ENCODE results near the gene CCDC32.
A peak's percentile ranks its signal among the peaks of the same experiment; 100 is the strongest.

CCDC32 gene

DNA sequence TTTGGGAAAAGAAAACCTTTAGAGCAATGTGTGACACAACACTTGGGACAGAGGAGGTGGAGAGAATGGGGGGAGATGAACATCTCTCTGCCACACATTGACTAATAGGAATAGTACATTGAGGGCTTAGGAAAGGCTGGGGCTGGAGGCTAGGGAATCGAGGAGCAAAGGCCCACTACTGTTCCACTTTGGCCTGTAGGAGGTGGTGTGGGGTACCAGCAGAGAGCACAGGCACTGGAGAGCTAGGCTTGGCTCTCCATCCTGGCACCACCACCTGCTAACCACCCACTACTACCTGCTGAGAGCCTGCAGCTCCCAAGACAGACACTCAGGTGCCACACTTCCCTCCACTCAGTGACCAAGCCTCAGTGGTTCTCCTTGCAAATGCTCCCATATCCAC is 19.4 kb downstream of the CCDC32 start:
- Mint-ChIP-seq H3K27ac (no peak overlapping the region), H3K4me3 (no peak overlapping the region), H3K9me3 (no peaks in the 10 kb centered on the region), H3K4me1 (peaks cover 10% of the 10 kb centered on the region), H3K27me3 (no peaks in the 10 kb centered on the region)
- no peak for ATAC-seq
- no peak for DNase-seq

DNA sequence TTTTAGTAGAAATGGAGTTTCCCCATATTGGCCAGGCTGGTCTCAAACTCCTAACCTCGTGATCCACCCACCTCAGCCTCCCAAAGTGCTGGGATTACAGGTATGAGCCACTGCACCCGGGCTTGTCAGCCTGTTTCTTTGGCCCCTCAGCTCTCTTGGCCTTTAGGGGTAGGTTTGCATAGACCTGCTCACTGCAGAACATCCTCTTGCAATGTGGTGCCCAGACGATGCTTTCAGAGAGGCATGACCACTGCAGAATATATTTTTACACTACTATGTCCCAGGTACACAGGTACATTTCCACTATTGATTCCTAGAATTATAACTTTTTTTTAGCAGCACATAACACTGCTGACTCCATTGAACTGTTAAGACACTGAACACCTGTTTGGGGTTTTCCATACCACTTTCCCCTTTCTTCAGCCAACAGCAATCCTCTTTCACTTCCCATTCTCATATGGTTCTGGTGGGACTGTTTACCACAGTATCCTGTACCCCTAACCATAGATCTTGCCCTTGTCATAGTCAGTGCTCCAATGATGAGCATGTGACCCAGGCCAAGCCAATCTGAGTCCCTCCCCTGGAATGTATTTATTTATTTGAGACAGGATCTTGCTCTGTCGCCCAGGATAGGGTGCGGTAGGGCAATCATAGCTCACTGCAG is 21.1 kb downstream of the CCDC32 start:
- H3K9me3 Mint-ChIP-seq: no peaks in the 10 kb centered on the region
- peak; percentile 73 for ATAC-seq
- no peak for DNase-seq

DNA sequence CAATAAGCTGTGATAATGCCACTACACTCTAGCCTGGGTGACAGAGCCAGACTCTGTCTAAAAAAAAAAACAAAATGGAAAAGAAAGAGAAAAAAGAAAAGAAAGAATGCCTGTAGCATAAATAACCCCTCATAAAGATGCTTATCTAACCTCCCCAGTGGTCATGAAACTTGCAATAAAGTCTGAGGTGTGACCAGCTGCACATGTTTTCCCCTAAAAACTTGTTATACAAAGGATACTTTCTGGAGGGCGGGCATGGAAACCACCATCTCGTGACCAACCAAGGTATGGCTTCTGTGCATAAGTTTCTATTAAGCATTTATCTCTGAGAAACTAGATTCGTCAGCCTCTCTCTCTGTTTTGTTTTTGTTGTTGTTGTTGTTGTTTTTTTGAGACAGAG is 21.8 kb downstream of the CCDC32 start:
- ATAC-seq (no peak), DNase-seq (no peak)
- H3K27me3 Mint-ChIP-seq: no peaks in the 10 kb centered on the region
- no peaks in the 10 kb centered on the region for H3K9me3 Mint-ChIP-seq
- peaks cover 10% of the 10 kb centered on the region for H3K4me1 Mint-ChIP-seq
- H3K27ac Mint-ChIP-seq: peak overlapping the region in 1 of 2 donors; percentile 47
- H3K4me3 Mint-ChIP-seq: no peak overlapping the region

More for the DNA sequence above, 21.1 kb downstream of the CCDC32 start:
- Mint-ChIP-seq H3K27ac (no peak overlapping the region), H3K27me3 (no peaks in the 10 kb centered on the region), H3K4me1 (peaks cover 10% of the 10 kb centered on the region), H3K4me3 (no peak overlapping the region)

DNA sequence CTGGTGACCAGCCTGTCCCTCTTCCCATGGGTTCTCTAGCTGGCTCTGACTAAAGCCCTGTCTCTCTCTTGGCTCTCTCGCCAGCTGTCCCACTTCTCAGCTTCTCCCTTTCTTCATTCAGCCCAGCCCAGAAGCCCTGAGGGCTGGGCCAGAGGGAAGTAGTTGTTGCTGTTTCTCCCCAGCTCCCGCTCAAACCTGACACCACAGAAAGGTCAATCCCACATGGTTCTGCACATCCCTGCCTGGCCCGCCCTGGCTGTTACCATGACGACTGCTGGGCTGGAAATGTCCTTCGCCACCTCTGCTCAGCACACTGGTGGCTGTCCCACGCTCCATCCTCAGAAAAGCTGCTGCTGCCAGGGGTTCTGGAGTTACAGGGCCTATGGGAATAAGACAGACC is 25.9 kb downstream of the CCDC32 start:
- ATAC-seq (no peak), DNase-seq (no peak)
- H3K27ac Mint-ChIP-seq: no peak overlapping the region
- H3K4me3 Mint-ChIP-seq: no peak overlapping the region
- no peaks in the 10 kb centered on the region for H3K9me3 Mint-ChIP-seq
- peaks cover 7% of the 10 kb centered on the region for H3K4me1 Mint-ChIP-seq
- no peaks in the 10 kb centered on the region for H3K27me3 Mint-ChIP-seq

DNA sequence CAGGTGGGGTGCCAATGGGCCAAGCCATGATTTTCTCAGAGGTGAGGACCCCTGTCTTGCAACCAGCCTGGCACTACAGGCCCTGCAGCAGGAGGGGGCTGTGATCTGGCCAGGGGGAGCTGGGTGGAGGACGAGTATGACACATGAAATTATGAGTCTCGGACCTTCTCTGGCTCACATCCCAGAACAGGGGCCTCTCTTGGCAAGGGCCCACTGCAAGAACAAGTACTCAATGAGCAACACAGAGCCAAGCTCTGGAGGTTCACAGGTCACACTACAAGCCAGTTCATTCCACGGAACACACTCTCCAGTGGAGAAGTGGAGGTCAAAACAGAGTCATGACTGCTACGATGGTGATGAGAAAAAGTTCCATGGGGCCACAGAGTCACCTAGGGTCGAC is 28.3 kb downstream of the CCDC32 start:
- Mint-ChIP-seq H3K27ac (peak overlapping the region in 1 of 2 donors; percentile 92), H3K9me3 (no peaks in the 10 kb centered on the region)
- no peak for DNase-seq

DNA sequence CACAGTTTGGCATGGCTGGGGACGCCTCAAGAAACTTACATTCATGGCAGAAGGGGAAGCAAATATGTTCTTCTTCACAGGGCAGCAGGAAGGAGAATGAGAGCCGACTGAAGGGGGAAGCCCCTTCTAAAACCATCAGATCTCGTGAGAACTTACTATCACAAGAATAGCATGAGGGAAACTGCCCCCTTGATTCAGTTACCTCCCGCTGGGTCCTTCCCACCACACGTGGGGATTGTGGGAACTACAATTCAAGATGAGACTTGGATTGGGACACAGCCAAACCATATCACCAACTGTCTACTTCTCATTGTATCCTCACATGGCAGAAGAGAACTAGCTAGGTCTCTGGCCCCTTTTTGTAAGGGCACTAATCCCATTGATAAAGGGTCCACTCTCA is 30.5 kb downstream of the CCDC32 start:
- H3K27ac Mint-ChIP-seq: no peak overlapping the region
- H3K9me3 Mint-ChIP-seq: no peaks in the 10 kb centered on the region
- no peaks in the 10 kb centered on the region for H3K4me1 Mint-ChIP-seq
- no peaks in the 10 kb centered on the region for H3K27me3 Mint-ChIP-seq
- H3K4me3 Mint-ChIP-seq: no peak overlapping the region
- ATAC-seq (no peak), DNase-seq (no peak)

More for the DNA sequence above, 28.3 kb downstream of the CCDC32 start:
- Mint-ChIP-seq H3K4me3 (no peak overlapping the region), H3K27me3 (no peaks in the 10 kb centered on the region), H3K4me1 (no peaks in the 10 kb centered on the region)
- no peak for ATAC-seq

DNA sequence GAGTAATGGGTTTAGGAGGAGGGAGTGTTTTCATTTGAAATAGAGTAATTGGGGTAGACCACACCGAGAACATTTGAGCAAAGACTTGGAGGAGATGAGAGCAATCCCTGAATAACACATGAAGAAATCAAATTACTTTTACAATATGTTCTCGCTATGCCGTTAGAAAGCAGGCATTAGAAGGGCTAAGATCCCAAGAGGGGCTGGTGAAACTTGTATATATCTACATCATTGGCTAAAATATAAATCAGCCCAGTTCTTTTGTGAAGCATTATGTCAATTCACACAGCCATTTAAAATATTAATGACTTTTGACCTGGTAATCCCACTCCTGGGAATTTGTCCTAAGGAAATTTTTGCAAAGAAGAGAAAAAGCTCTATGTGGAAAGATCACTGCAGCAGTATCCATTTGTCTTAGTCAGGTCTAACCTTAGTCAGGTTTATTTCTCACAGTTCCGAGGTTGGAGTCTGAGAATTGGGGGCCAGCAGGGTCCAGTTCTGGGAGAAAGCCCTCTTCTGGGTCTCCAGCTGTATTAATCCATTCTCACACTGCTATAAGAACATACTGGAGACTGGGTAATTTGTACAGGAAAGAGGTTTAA is 31.0 kb downstream of the CCDC32 start:
- H3K9me3 Mint-ChIP-seq: no peaks in the 10 kb centered on the region
- DNase-seq: no peak
- ATAC-seq: no peak
- H3K27ac Mint-ChIP-seq: no peak overlapping the region
- H3K27me3 Mint-ChIP-seq: no peaks in the 10 kb centered on the region
- H3K4me1 Mint-ChIP-seq: no peaks in the 10 kb centered on the region
- no peak overlapping the region for H3K4me3 Mint-ChIP-seq

DNA sequence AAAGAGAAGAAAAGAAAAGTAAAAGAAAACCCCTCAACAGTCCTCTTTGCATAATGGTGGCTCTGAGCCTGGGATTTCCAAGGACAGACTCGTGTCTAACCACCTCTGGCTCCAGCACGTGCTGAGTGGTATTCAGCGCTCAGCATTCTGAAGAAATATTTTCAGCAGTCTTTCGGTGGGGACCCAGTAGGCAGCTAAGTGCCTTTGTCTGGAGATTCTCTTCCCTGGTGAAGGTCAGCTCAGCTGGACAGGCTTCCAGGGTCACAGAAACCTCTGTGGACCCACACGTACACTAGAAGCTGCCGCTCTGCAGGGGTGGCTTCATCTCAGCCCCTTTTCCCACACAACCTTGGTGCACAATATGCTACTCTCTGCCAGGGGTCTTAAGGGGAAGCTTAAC is 36.0 kb downstream of the CCDC32 start:
- no peaks in the 10 kb centered on the region for H3K27me3 Mint-ChIP-seq
- H3K27ac Mint-ChIP-seq: no peak overlapping the region
- no peaks in the 10 kb centered on the region for H3K4me1 Mint-ChIP-seq
- no peaks in the 10 kb centered on the region for H3K9me3 Mint-ChIP-seq
- DNase-seq (no peak), ATAC-seq (no peak)
- no peak overlapping the region for H3K4me3 Mint-ChIP-seq

DNA sequence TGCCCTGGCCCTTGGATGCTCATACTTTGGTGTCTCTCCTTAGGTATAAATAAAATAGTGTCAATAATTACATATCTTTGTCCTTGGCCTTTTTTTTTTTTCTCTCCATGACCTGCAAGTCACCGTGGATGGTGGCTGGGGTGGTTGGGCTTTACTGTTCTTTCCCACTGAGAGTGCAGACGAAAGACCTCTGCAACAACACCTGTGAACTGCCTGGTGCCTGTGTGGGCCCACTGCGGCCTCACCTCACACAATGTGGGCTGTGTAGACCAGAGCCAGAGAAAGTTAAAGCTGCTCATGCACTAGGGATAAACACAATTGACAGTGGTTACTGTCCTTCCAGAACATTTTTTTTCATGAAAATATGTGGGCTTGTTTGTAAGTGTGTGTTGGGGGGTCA is 39.0 kb downstream of the CCDC32 start:
- no peak overlapping the region for H3K4me3 Mint-ChIP-seq
- no peaks in the 10 kb centered on the region for H3K4me1 Mint-ChIP-seq
- DNase-seq: no peak
- H3K27me3 Mint-ChIP-seq: no peaks in the 10 kb centered on the region
- H3K27ac Mint-ChIP-seq: no peak overlapping the region
- ATAC-seq: no peak
- no peaks in the 10 kb centered on the region for H3K9me3 Mint-ChIP-seq

DNA sequence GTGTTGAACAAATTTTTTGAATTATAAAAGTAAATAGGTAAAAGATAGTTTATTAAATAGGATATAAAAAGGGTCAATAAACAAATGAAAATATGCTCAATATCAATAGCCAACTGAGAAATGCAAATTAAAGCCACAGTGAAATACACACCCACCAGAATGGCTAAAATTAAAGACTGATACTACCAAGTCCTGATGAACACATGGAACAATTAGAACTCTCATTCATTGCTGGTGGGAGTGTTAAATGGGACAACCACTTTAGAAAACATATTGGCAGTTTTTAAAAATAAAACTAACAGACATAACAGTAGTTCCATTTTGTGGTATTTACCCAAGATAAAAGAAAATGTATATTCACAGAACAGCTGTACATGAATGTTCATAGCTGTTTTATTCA is 41.2 kb downstream of the CCDC32 start:
- ATAC-seq (no peak), DNase-seq (no peak)
- Mint-ChIP-seq H3K4me3 (no peak overlapping the region), H3K4me1 (peaks cover 6% of the 10 kb centered on the region), H3K27me3 (no peaks in the 10 kb centered on the region), H3K9me3 (no peaks in the 10 kb centered on the region), H3K27ac (no peak overlapping the region)

DNA sequence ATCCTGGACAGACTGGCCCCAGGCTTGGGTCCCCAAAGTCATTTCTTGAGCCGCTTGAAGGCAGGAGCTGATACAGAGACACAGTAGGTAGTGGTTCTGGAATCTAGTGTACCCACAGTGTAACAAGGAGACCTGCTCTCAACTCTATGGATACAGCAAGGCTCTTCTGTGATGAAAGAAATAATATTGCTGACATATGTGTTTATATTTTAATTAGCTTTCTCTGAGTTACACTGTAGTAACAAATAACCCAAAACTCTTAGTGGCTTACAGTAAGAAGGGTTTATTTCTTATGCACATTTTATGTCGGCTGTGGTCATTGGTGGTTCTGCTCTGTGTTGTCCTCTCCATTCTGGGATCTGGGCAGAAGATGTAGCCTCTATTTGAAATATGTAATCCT is 48.5 kb downstream of the CCDC32 start:
- no peak overlapping the region for H3K4me3 Mint-ChIP-seq
- peaks cover 15% of the 10 kb centered on the region for H3K4me1 Mint-ChIP-seq
- DNase-seq: no peak

DNA sequence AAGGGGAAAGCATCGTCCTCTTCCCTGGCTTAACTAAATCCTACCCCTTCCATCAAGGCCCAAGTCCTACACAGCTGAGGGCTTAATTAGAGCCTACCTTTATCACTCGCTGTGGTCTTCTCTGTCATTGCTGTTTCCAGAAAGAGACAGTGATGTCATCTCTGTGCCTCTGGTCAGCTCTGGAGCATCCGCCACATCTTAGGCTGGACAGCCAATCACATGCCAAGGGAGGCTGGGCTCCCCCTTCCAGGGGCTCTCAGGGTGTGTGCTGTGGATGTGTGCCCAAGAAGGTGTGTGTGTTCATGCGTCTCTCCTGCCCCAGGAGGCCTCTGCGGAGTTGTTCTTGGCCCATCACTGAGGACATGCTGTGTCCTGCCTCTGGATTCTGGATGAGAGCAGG is 51.2 kb downstream of the CCDC32 start:
- ATAC-seq (no peak), DNase-seq (no peak)
- peaks cover 43% of the 10 kb centered on the region for H3K27me3 Mint-ChIP-seq
- no peak overlapping the region for H3K4me3 Mint-ChIP-seq
- H3K27ac Mint-ChIP-seq: no peak overlapping the region
- H3K4me1 Mint-ChIP-seq: peaks cover 18% of the 10 kb centered on the region
- H3K9me3 Mint-ChIP-seq: no peaks in the 10 kb centered on the region

More for the DNA sequence above, 48.5 kb downstream of the CCDC32 start:
- peaks cover 26% of the 10 kb centered on the region for H3K27me3 Mint-ChIP-seq
- no peak for ATAC-seq
- no peak overlapping the region for H3K27ac Mint-ChIP-seq
- no peaks in the 10 kb centered on the region for H3K9me3 Mint-ChIP-seq

DNA sequence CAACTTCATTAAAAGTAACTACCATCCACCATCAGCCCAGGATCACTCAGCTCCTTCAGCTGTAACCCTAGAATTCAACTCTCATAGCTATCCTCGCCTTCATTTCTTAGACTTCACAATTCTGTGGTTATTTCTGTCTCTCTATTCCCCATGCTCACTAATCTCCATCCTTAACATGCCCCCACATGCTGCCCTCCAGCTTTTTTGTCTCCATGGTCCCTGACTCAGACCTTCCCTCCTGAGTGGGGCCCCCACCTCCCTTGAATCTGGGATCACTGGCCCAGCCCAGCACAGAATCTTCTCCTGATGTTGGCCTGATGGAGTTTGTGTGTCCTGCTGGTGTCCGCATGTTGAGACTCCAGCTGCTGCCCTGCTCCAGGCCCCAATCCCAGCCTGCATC is 52.4 kb downstream of the CCDC32 start:
- Mint-ChIP-seq H3K4me1 (peaks cover 18% of the 10 kb centered on the region), H3K9me3 (no peaks in the 10 kb centered on the region), H3K27ac (peak overlapping the region in 1 of 2 donors; percentile 48), H3K4me3 (peak overlapping the region; percentile 81 to 85), H3K27me3 (peaks cover 55% of the 10 kb centered on the region)
- ATAC-seq (no peak), DNase-seq (no peak)

DNA sequence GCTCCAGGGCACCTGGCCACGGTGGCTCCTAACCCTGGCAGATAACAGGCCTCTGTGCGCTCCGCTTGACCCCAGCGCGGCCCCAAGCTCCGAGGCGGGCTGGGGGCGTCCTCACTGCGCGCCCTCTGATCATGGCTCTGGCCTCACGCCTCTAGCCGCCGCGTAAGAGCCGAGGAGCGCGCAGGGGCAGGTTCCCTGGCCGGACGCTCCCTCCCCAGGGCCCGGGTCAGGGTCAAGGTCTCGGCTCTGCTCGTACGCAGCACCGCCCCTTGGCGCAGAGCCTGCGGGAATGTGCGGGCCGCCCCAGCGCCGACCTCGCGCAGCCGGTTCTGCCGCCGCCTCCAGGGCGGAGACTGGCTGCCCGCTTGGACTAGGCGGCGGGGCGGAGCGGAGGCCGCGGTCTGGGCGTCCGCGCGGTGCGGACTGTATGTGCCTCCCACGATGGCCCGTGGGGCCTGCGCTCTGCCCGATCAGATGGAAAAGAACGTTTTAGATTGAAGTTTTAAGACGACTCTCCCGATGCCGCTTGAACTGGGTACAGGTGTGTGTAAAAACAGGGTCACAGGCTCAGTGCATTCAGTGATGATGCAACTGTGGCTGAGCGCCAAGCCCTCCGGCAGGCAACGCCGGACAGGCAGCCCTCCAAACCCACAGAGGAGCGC is 53.2 kb downstream of the CCDC32 start:
- peak; percentile 57 for ATAC-seq
- H3K4me1 Mint-ChIP-seq: peaks cover 26% of the 10 kb centered on the region
- H3K27ac Mint-ChIP-seq: peak overlapping the region; percentile 20 to 66
- no peaks in the 10 kb centered on the region for H3K9me3 Mint-ChIP-seq
- DNase-seq: peak; percentile 23 to 31
- H3K4me3 Mint-ChIP-seq: peak overlapping the region; percentile 81 to 85
- H3K27me3 Mint-ChIP-seq: peaks cover 63% of the 10 kb centered on the region

DNA sequence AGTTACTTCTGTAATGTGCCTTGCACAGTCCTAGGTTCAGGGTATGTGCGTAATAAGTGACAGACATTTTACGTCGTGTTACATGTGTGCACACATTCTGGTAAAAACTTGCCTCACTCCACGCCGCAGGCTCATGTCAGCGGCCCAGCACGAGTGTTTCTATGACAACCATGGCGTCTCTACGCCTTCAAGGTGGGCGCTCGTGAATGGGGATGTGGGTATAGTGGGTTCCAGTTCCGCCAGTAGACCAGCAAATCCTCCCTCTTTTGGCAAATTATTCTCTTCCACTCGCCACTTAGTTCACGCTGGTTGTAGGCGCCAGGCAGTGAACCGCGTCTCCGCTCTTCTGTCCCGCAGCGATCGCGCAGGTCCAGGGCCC is 53.8 kb downstream of the CCDC32 start:
- DNase-seq (peak; percentile 20 to 48), ATAC-seq (peak; percentile 72)
- Mint-ChIP-seq H3K27ac (peak overlapping the region in 1 of 2 donors; percentile 20), H3K9me3 (no peaks in the 10 kb centered on the region), H3K4me1 (peaks cover 30% of the 10 kb centered on the region), H3K27me3 (peaks cover 69% of the 10 kb centered on the region), H3K4me3 (peak overlapping the region; percentile 81 to 85)

DNA sequence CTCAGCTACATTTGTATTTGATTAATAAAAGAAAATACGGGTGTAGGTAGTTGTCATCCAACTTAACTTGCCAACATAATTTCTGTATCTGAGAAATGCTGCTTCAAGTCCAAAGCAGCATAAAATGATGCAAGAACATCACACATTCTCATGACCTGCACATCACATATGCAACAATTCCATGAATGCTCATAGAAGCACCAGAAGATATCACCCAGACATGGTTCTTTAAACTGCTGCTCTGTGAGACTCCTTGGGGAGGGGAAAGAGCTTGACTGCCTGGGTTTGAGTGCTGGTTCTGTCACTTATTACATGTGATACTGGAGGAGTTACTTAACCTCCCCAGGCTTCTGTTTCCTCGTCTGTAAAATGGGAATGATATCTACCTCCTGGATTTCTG is 54.6 kb downstream of the CCDC32 start:
- ATAC-seq: no peak
- H3K4me3 Mint-ChIP-seq: peak overlapping the region in 1 of 2 donors; percentile 19

More for the DNA sequence above, 54.6 kb downstream of the CCDC32 start:
- H3K27ac Mint-ChIP-seq: no peak overlapping the region
- H3K4me1 Mint-ChIP-seq: peaks cover 30% of the 10 kb centered on the region
- DNase-seq: no peak
- no peaks in the 10 kb centered on the region for H3K9me3 Mint-ChIP-seq
- H3K27me3 Mint-ChIP-seq: peaks cover 77% of the 10 kb centered on the region

Data from stimulated activated naive CD8-positive, alpha-beta T cell treated with anti-CD3 and anti-CD28 coated beads, Interleukin-15, amount 100 ng/mL, for 72 hours (primary cell).